Peyer's patch (tissue), 4 donors: ENCODE measurements around the gene ANKAR.

Experiments used
- CTCF ChIP-seq, 6 experiments: fragments of 450-650 bp in 4 of 6; fragments of 200-600 bp in 2 of 6; sonication (generic) in 1 of 6; IDR thresholded peaks; one replicate each; pipeline ENCODE4 v1.5.1; 2017 to 2019; ENCODE audit warnings: antibody characterized with exemption in 6 of 6, mild to moderate bottlenecking in 3 of 6, moderate library complexity in 1 of 6
- POLR2A ChIP-seq, 2 donors: fragments of 450-650 bp; IDR thresholded peaks; one replicate each; pipeline ENCODE4 v1.5.1; 2017; ENCODE audit warnings: antibody characterized with exemption in 2 of 2, mild to moderate bottlenecking in 2 of 2, moderate library complexity in 2 of 2

GRCh38 chr2:189660803-189661147, 13.7 kb upstream of the ANKAR start:
- TF ChIP-seq CTCF (IDR thresholded peaks at IDR 0.05) (no peak), POLR2A (IDR thresholded peaks at IDR 0.05) (no peak)
